GM23248 (cell line): ENCODE results near the gene ADPRM.

ENCODE experiments used
- EZH2 ChIP-seq: fragments of 200-600 bp; sonication (generic); IDR thresholded peaks from 2 replicates; pipeline ENCODE4 v1.6.1; 2018; ENCODE audit warnings: antibody characterized with exemption, mild to moderate bottlenecking; ENCODE audit not compliant: insufficient read depth, poor library complexity, severe bottlenecking
- EZH2phosphoT487 ChIP-seq: fragments of 200-600 bp; sonication (generic); IDR thresholded peaks from 2 replicates; pipeline ENCODE4 v1.6.1; 2018; ENCODE audit warnings: antibody characterized with exemption, moderate library complexity, mild to moderate bottlenecking, low read depth; ENCODE audit not compliant: insufficient read depth

GRCh38 chr17:10751563-10751962 lies 54.2 kb downstream of the ADPRM start:
- TF ChIP-seq EZH2phosphoT487: no peak
- no peak for TF ChIP-seq EZH2
